ENCODE measurements around the gene RALGPS1. TPM values are rescaled to one million over a fixed set of nuclear protein-coding genes. Genes with fewer than 3 reads are reported as not detected.

The RALGPS1 gene
- total RNA-seq, 2 donors from 2014 or later: 9.7 to 17.7 TPM

GRCh38 chr9:127212453-127212852 is 297.9 kb downstream of the RALGPS1 start:
- no peaks in the 10 kb centered on the region for H3K36me3 ChIP-seq
- H3K27me3 ChIP-seq: no peaks in the 10 kb centered on the region
- no peaks in the 10 kb centered on the region for H3K9me3 ChIP-seq
- peaks cover 0 to 12% of the 10 kb centered on the region in 2 donors for H3K4me1 ChIP-seq
- H3K4me3 ChIP-seq: no peak overlapping the region
- TF ChIP-seq CTCF (IDR thresholded peaks at IDR 0.05): no peak
- DNase-seq (ENCODE audit: low spot score): no peak
- no peak overlapping the region for H3K27ac ChIP-seq

GRCh38 chr9:127213859-127214258 is 299.3 kb downstream of the RALGPS1 start:
- TF ChIP-seq CTCF (IDR thresholded peaks at IDR 0.05): no peak
- H3K27ac ChIP-seq: no peak overlapping the region
- peaks cover 0 to 12% of the 10 kb centered on the region in 2 donors for H3K4me1 ChIP-seq
- H3K27me3 ChIP-seq: no peaks in the 10 kb centered on the region
- H3K36me3 ChIP-seq: no peaks in the 10 kb centered on the region
- no peak for DNase-seq (ENCODE audit: low spot score)
- H3K4me3 ChIP-seq: no peak overlapping the region
- H3K9me3 ChIP-seq: no peaks in the 10 kb centered on the region

GRCh38 chr9:127214421-127215267 is 300.1 kb downstream of the RALGPS1 start:
- Histone ChIP-seq H3K4me1 (peaks cover 0 to 6% of the 10 kb centered on the region in 2 donors), H3K36me3 (no peaks in the 10 kb centered on the region), H3K27ac (no peak overlapping the region), H3K9me3 (no peaks in the 10 kb centered on the region), H3K27me3 (no peaks in the 10 kb centered on the region), H3K4me3 (no peak overlapping the region)
- no peak for DNase-seq (ENCODE audit: low spot score)
- peak; percentile 74 to 80 for TF ChIP-seq CTCF (IDR thresholded peaks at IDR 0.05)

GRCh38 chr9:127215268-127216209 is 301.0 kb downstream of the RALGPS1 start:
- H3K4me1 ChIP-seq: peaks cover 0 to 6% of the 10 kb centered on the region in 2 donors
- DNase-seq (ENCODE audit: low spot score): no peak
- no peak overlapping the region for H3K4me3 ChIP-seq
- H3K9me3 ChIP-seq: no peaks in the 10 kb centered on the region
- no peak for TF ChIP-seq CTCF (IDR thresholded peaks at IDR 0.05)
- no peaks in the 10 kb centered on the region for H3K36me3 ChIP-seq
- H3K27me3 ChIP-seq: no peaks in the 10 kb centered on the region
- H3K27ac ChIP-seq: no peak overlapping the region

GRCh38 chr9:127216210-127216887 is 301.8 kb downstream of the RALGPS1 start:
- Histone ChIP-seq H3K4me3 (no peak overlapping the region), H3K9me3 (no peaks in the 10 kb centered on the region), H3K4me1 (peaks cover 0 to 6% of the 10 kb centered on the region in 2 donors), H3K27me3 (no peaks in the 10 kb centered on the region), H3K36me3 (no peaks in the 10 kb centered on the region), H3K27ac (no peak overlapping the region)
- DNase-seq (ENCODE audit: low spot score): no peak
- no peak for TF ChIP-seq CTCF (IDR thresholded peaks at IDR 0.05)

Data from right atrium auricular region (tissue), 2 donors.